Breast epithelium (tissue), 4 donors: ENCODE measurements around the gene KIAA1217. TPM values are rescaled to one million over a fixed set of nuclear protein-coding genes. Genes with fewer than 3 reads are reported as not detected.
A peak's percentile ranks its signal among the peaks of the same experiment; 100 is the strongest.

ENCODE experiments used
- DNase-seq, 2 donors: peaks; one replicate each; pipeline ENCODE4 v3.0.0-alpha.2; 2019; ENCODE audit warnings: low spot score in 2 of 2
- H3K27ac ChIP-seq, 2 donors: fragments of 200-600 bp; sonication (generic) in 1 of 2; one replicate each; pipeline ENCODE4 v1.5.1; 2016 to 2019; ENCODE audit warnings: mild to moderate bottlenecking in 1 of 2
- H3K27me3 ChIP-seq, 2 donors: fragments of 200-600 bp; sonication (generic) in 1 of 2; one replicate each; pipeline versions ENCODE4 v1.5.1 to v1.6.0; 2017 to 2019; ENCODE audit warnings: control low read depth in 1 of 2, mild to moderate bottlenecking in 1 of 2
- H3K36me3 ChIP-seq: fragments of 200-600 bp; one replicate; pipeline ENCODE4 v1.5.1; 2019
- H3K4me1 ChIP-seq, 2 donors: fragments of 200-600 bp; sonication (generic); one replicate each; pipeline ENCODE4 v1.5.1; 2016 to 2019; ENCODE audit warnings: control low read depth in 1 of 2
- H3K4me3 ChIP-seq, 3 donors: fragments of 200-600 bp; sonication (generic); 1 replicate in 2 of 3; 2 replicates in 1 of 3; pipeline ENCODE4 v1.5.1; 2016 to 2019; ENCODE audit warnings: mild to moderate bottlenecking in 3 of 3, moderate library complexity in 2 of 3
- H3K9me3 ChIP-seq, 2 donors: fragments of 200-600 bp; sonication (generic) in 1 of 2; one replicate each; pipeline ENCODE4 v1.5.1; 2016 to 2019; ENCODE audit warnings: control low read depth in 1 of 2
- POLR2A ChIP-seq: fragments of 450-650 bp; IDR thresholded peaks from one replicate; pipeline ENCODE4 v1.6.1; 2016; ENCODE audit warnings: antibody characterized with exemption, mild to moderate bottlenecking, moderate library complexity
- POLR2AphosphoS5 ChIP-seq, 3 donors: sonication (generic); formaldehyde crosslinking; IDR thresholded peaks; one replicate each; pipeline ENCODE4 v1.6.1; 2017; ENCODE audit warnings: antibody characterized with exemption in 3 of 3
- intact Hi-C: fragments of 100-400 bp; cut with DNase I; formaldehyde crosslinking; loops from one replicate; pipeline ENCODE4 v1.15.1; 2023; ENCODE audit warnings: low total_unique reads
- total RNA-seq, 3 donors: library from RNA; depleted of rRNA; stranded (reverse); fragments of >200 nt; gene quantifications; one replicate each; pipeline ENCODE4 v1.1.0, GENCODE V29; 2016
- TF ChIP-seq, protein P1 (sequence below), 3 donors: fragments of 450-650 bp; IDR thresholded peaks; one replicate each; pipeline ENCODE4 v1.5.1; 2016 to 2017; ENCODE audit warnings: antibody characterized with exemption in 3 of 3, mild to moderate bottlenecking in 3 of 3, moderate library complexity in 3 of 3

The KIAA1217 gene
- total RNA-seq, 3 donors from 2014 or later = 19.7 to 154 (median 83.6) TPM

- intact Hi-C loops = no loop called here
- H3K4me1 ChIP-seq = no peaks in the 10 kb centered on the region
- H3K9me3 ChIP-seq = no peaks in the 10 kb centered on the region
- no peaks in the 10 kb centered on the region for H3K27me3 ChIP-seq
- no peaks in the 10 kb centered on the region for H3K36me3 ChIP-seq
- DNase-seq = no peak
- H3K4me3 ChIP-seq = no peak overlapping the region
- peak overlapping the region in 1 of 2 donors; percentile 48 for H3K27ac ChIP-seq
- TF ChIP-seq, protein P1, sequence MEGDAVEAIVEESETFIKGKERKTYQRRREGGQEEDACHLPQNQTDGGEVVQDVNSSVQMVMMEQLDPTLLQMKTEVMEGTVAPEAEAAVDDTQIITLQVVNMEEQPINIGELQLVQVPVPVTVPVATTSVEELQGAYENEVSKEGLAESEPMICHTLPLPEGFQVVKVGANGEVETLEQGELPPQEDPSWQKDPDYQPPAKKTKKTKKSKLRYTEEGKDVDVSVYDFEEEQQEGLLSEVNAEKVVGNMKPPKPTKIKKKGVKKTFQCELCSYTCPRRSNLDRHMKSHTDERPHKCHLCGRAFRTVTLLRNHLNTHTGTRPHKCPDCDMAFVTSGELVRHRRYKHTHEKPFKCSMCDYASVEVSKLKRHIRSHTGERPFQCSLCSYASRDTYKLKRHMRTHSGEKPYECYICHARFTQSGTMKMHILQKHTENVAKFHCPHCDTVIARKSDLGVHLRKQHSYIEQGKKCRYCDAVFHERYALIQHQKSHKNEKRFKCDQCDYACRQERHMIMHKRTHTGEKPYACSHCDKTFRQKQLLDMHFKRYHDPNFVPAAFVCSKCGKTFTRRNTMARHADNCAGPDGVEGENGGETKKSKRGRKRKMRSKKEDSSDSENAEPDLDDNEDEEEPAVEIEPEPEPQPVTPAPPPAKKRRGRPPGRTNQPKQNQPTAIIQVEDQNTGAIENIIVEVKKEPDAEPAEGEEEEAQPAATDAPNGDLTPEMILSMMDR (IDR thresholded peaks at IDR 0.05) = no peak
- TF ChIP-seq POLR2AphosphoS5 (IDR thresholded peaks at IDR 0.05) (no peak), POLR2A (no peak)
Observed at GRCh38 chr10:24502006-24502405, 293.1 kb downstream of the KIAA1217 start.

DNA sequence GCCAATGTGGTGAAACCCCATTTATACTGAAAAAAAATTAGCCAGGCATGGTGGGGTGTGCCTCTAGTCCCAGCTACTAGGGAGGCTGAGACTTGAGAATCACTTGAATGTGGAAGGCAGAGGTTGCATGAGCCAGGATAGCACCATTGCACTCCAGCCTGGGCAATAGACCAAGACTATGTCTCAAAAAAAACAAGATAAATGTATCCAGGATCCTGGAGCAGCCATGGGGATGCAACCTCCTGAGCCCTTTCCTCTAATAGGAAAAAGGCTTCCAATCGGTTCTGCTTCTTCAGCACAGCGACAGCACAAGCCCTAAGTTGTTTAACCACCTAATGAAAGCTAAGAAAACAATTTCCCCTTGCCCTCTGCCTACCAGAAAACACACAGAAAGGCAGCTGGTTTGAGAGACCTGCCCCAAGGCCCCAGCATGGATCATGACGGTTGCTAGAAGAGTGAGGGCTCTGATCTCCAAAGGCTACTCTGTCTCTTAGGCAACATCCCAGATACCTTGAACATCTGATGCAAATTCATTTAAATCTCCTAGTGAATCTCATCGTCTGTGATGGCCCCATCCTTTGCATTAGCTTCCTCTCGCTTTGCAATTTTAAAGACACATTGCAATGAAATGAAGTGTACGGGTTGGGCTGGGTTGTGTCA, 294.0 kb downstream of the KIAA1217 start:
- intact Hi-C loops = no loop called here
- no peak for TF ChIP-seq POLR2AphosphoS5 (IDR thresholded peaks at IDR 0.05)
- no peak for TF ChIP-seq POLR2A
- TF ChIP-seq, protein P1 (IDR thresholded peaks at IDR 0.05) = no peak
- Histone ChIP-seq H3K9me3 (no peaks in the 10 kb centered on the region), H3K27ac (peak overlapping the region; percentile 48), H3K27me3 (no peaks in the 10 kb centered on the region), H3K36me3 (no peaks in the 10 kb centered on the region), H3K4me3 (no peak overlapping the region), H3K4me1 (no peaks in the 10 kb centered on the region)
- no peak for DNase-seq

DNA sequence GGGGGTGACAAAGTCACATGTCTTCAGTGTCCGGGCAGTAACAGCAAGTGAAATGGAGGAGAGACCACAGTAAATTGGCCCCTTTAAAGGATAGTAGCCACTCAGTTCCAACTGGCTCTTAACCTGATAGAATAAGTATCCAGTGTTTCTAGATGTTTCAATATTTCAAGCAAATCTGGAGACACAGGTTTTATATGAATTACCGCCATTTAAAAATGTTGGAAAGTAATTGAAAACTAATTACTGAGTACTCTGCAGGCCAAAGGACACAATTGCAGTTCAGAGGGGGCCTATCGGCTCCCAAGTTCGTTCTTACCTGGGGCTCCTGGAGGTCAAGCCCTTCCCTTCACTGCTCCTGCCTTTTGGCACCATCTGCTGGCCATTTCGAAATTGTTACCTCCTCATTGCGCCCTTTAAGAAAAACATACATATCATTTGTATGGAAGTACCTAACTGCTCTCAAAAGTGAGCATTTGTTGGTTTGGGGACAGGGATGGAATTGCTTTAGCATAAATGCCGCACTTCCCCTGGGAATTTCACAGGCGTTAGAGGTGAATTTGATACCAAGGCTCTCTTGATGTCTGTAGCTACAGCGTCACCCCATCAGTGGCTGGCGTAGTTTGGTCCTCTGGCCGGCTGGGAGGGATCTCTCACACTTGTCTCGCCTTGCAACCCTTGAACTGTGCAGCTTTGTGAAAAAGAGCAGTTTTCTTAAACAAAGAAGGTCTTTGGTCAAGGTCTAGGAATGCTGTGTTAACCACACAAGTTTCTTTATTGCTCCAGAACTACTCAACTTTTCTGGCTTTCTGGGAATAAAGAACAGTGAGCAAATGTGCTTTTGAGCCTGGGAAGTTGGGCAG, 294.8 kb downstream of the KIAA1217 start:
- H3K27me3 ChIP-seq = no peaks in the 10 kb centered on the region
- TF ChIP-seq, protein P1 (IDR thresholded peaks at IDR 0.05) = peak; percentile 20 to 54 (median 37)
- no peak for TF ChIP-seq POLR2AphosphoS5 (IDR thresholded peaks at IDR 0.05)
- H3K4me1 ChIP-seq = no peaks in the 10 kb centered on the region
- H3K36me3 ChIP-seq = no peaks in the 10 kb centered on the region
- no peak overlapping the region for H3K4me3 ChIP-seq
- no peaks in the 10 kb centered on the region for H3K9me3 ChIP-seq
- no peak for DNase-seq
- peak overlapping the region; percentile 48 for H3K27ac ChIP-seq
- intact Hi-C loops = no loop called here

GRCh38 chr10:24505759-24506158, 296.8 kb downstream of the KIAA1217 start:
- Histone ChIP-seq H3K4me3 (no peak overlapping the region), H3K36me3 (no peaks in the 10 kb centered on the region), H3K27ac (peak overlapping the region in 1 of 2 donors; percentile 65), H3K4me1 (no peaks in the 10 kb centered on the region), H3K9me3 (no peaks in the 10 kb centered on the region), H3K27me3 (no peaks in the 10 kb centered on the region)
- intact Hi-C loops = no loop called here
- no peak for DNase-seq
- TF ChIP-seq POLR2A = no peak
- no peak for TF ChIP-seq POLR2AphosphoS5 (IDR thresholded peaks at IDR 0.05)
- TF ChIP-seq, protein P1 (IDR thresholded peaks at IDR 0.05) = no peak

GRCh38 chr10:24513155-24513554, 304.2 kb downstream of the KIAA1217 start:
- intact Hi-C loops = no loop called here

More at GRCh38 chr10:24513155-24513554, 304.2 kb downstream of the KIAA1217 start:
- no peaks in the 10 kb centered on the region for H3K27me3 ChIP-seq
- no peaks in the 10 kb centered on the region for H3K36me3 ChIP-seq
- DNase-seq = no peak
- no peak for TF ChIP-seq POLR2A
- TF ChIP-seq POLR2AphosphoS5 (IDR thresholded peaks at IDR 0.05) = peak in 1 of 3 donors; percentile 12
- TF ChIP-seq, protein P1 (IDR thresholded peaks at IDR 0.05) = peak in 1 of 3 donors; percentile 40
- no peaks in the 10 kb centered on the region for H3K4me1 ChIP-seq
- no peaks in the 10 kb centered on the region for H3K9me3 ChIP-seq
- peak overlapping the region in 1 of 2 donors; percentile 46 for H3K27ac ChIP-seq
- no peak overlapping the region for H3K4me3 ChIP-seq
